H1 (cell line): ENCODE measurements around the gene RFX3. TPM values are rescaled to one million over a fixed set of nuclear protein-coding genes. Genes with fewer than 3 reads are reported as not detected.

Source experiments
- CEBPB ChIP-seq: IDR thresholded peaks from 2 replicates; pipeline ENCODE4 v1.6.1; 2012; ENCODE audit warnings: low read depth, low read length
- CHD2 ChIP-seq: IDR thresholded peaks from 2 replicates; pipeline ENCODE4 v1.6.1; 2012; ENCODE audit warnings: low read length, improper control_type of control experiment
- JUND ChIP-seq: IDR thresholded peaks from 2 replicates; pipeline ENCODE4 v1.6.1; 2011; ENCODE audit warnings: mild to moderate bottlenecking, improper control_type of control experiment, low read length
- KDM1A ChIP-seq: fragments of 200-600, 300-600 bp; sonication (generic); IDR thresholded peaks from 2 replicates; pipeline ENCODE4 v1.7.1; 2016; ENCODE audit warnings: mild to moderate bottlenecking, low read length, borderline replicate concordance
- NRF1 ChIP-seq: IDR thresholded peaks from 2 replicates; pipeline ENCODE4 v1.6.1; 2011; ENCODE audit warnings: mild to moderate bottlenecking, low read depth, low read length, improper control_type of control experiment
- POLR2A ChIP-seq, 2 experiments: IDR thresholded peaks; 1 replicate in 1 of 2; 2 replicates in 1 of 2; pipeline ENCODE4 v1.6.1; 2011; ENCODE audit warnings: low read depth in 2 of 2, low read length in 2 of 2, mild to moderate bottlenecking in 2 of 2; ENCODE audit errors: control extremely low read depth in 1 of 2
- POU5F1 ChIP-seq: IDR thresholded peaks from 2 replicates; pipeline ENCODE4 v1.6.1; 2011; ENCODE audit warnings: low read depth, mild to moderate bottlenecking, low read length, moderate library complexity
- SP4 ChIP-seq: IDR thresholded peaks from 2 replicates; pipeline ENCODE4 v1.6.1; 2012; ENCODE audit warnings: low read length, inconsistent platforms
- polyA plus RNA-seq, 7 experiments: library from polyadenylated mRNA; depleted of rRNA in 3 of 7; stranded (reverse) in 5 of 7; unstranded in 2 of 7; fragments of >200 nt in 5 of 7; fragments of 200-250 nt in 2 of 7; gene quantifications; 1 replicate in 5 of 7; 2 replicates in 1 of 7; 4 replicates in 1 of 7; pipeline versions ENCODE4 v1.2.1 to v1.2.3, GENCODE V29; 2011 to 2013; ENCODE audit warnings: missing spikeins in 2 of 7, mixed read lengths in 2 of 7
- total RNA-seq: library from RNA; stranded (reverse); fragmentation: NEBNext Ultra II Directional; extraction: Animal tissue kit (Norgen Biotek cat#: 25700); gene quantifications from 2 replicates; pipeline ENCODE4 v1.2.1, GENCODE V29; 2021

Gene RFX3
- total and polyA plus RNA-seq, 2 of the 8 experiments (the other 6 are each of a cell fraction or from before 2014, with no cell fraction given): 4.9 to 22.6 TPM

DNA sequence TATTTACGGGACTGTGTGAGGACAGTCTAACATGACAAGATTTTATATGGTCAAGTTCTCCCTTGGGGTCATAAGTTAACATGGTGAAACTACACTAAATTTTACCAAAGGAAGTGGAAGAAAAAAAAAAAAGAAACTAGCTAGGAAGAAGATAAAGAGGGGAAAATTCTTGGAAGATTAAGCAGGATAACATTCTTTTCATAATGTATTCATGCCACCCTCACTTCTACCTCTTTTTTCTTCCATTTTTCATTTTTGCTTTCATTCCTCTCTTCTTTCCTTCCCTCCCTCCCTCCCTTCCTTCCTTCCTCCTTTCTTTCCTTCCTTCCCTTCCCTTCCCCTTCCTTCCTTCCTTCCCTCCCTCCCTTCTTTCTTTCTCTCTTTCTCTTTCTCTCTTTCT, 254.6 kb downstream of the RFX3 start (continued):
- no peak for TF ChIP-seq CHD2
- no peak for TF ChIP-seq SP4
- no peak for TF ChIP-seq POU5F1
- TF ChIP-seq CEBPB: no peak
- no peak for TF ChIP-seq KDM1A
- no peak for TF ChIP-seq JUND
- TF ChIP-seq POLR2A (IDR thresholded peaks at IDR 0.05; ENCODE audit: control extremely low read depth in 1 of 2, low read depth in 2 of 2, low read length in 2 of 2): no peak
- TF ChIP-seq NRF1: no peak
